Epithelial cell of proximal tubule (primary cell): ENCODE measurements around the gene RPIA. TPM values are rescaled to one million over a fixed set of nuclear protein-coding genes. Genes with fewer than 3 reads are reported as not detected.
"Not testable (repeated sequence)": the region's sequence is repeated elsewhere in the genome, so short reads cannot be mapped to it uniquely, and the experiment has no call there.

ENCODE experiments used
- DNase-seq: peaks from one replicate; pipeline ENCODE4 v3.0.0-alpha.2; 2011; ENCODE audit warnings: low read depth
- H3K4me3 ChIP-seq: 2 replicates; pipeline ENCODE4 v1.5.1; 2011; ENCODE audit warnings: low read depth, mild to moderate bottlenecking, low read length
- CTCF ChIP-seq: conservative IDR thresholded peaks from 2 replicates; pipeline ENCODE4 v1.5.1; 2012; ENCODE audit warnings: low read depth, mild to moderate bottlenecking, low read length
- total RNA-seq: library from RNA; depleted of rRNA; stranded (reverse); fragments of >200 nt; gene quantifications from 2 replicates; pipeline ENCODE4 v1.2.3, GENCODE V29; 2015

Gene RPIA
- total RNA-seq, 1 donor from 2014 or later, result 8.0 TPM

DNA sequence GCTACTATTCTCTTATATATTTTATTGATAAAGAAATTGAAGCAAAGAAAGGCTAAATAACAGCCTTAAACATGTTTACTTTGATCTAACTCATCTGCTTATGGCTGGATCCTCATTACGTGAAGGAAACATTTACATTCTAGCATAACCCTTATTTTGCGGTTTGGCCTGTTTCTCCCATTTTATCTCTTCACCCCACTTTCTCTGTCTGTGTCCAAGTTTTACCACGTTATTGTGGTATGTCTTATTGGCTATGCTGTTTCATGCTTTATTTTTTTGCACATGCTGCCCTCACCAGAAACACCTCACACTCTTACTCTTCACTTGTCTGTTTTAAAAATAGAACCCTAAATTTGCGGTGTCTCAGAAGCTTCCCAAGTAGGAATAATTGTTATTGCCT lies 78.5 kb downstream of the RPIA start:
- no peak for DNase-seq
- no peak overlapping the region for H3K4me3 ChIP-seq
- no peak for TF ChIP-seq CTCF

DNA sequence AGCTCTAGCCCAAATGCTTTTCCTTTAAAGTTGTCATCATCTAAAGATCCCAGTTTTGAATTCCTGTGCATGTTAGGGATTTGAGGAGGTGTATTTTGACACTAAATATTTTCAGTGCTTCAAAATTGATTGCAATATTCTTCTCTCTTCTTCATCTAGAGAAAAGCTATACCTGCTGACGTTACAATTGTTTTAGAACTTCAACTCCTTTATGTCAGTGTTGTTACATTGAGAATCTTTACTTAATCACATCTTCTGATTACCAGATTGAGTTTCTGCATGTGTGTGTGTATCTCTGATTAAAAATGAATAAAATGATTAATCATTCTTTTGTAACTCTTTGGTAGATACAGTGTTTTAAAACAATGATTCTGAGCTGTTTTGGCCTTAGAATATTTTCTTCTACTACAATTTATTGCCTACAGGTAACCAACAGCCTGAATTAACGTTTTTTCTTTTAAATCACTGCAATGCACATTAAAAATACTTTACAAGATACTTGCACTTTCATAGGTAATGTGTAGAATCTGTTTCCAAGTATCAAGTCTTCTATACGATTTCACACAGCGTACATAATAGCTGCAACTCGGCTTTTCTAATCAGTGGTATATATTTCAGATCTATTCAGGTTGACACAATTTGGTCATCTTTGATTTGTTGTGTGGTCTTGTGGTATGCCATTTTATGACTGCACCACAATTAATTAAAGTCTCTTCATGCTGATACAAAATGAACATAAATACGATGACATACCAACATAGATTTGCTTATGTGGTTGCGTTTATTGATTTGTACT lies 82.0 kb downstream of the RPIA start:
- DNase-seq, H3K4me3 ChIP-seq: not testable (repeated sequence)

DNA sequence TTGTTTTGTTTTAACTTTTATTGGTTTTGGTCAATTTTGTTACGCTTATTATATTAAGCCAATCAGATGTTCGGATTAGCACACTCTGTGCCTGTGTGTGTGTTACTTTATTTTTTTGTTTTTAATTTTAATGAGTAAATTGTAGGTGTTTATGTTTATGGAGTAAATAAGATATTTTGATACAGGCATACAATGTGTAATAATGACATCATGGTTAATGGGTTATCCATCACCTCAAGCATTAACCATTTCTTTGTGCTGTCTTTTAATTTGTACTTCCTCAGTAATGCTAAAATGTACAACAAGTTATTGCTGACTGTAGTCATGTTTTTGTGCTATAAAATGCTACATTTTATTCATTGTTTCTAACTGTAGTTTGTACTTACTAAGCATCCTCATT lies 97.7 kb downstream of the RPIA start:
- DNase-seq, H3K4me3 ChIP-seq: not testable (repeated sequence)

- not testable (repeated sequence) for H3K4me3 ChIP-seq, DNase-seq
Observed at GRCh38 chr2:88795932-88796331, 104.5 kb downstream of the RPIA start.

DNA sequence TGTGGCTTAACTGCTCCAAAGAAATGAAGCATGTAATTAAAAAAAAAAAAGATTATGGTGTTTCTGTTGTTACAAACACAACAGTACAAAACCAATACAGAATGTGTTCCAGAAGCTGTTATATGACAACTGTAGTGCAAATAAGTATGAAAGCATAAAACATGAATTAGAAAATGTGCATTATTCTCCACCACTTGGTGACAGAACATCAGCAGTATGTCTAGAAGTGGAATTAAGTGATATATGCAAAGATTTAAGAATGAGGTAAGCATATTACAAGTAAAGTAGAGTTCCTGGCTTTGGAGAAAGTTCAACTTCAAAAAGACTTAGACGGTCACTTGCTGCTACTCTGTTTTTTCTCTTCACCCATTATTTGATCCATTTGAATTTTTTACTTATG lies 105.0 kb downstream of the RPIA start:
- H3K4me3 ChIP-seq, DNase-seq: not testable (repeated sequence)

- not testable (repeated sequence) for H3K4me3 ChIP-seq, DNase-seq
Observed at GRCh38 chr2:88797164-88797563, 105.7 kb downstream of the RPIA start.

Other genes with a start within 250 kb of the RPIA start
- gene FOXI3, start 239.0 kb upstream of the RPIA start, total RNA-seq, result 0.17 TPM in 1 of 2 replicates, not detected in the other
- 11.3 and 12.3 TPM in 2 replicates for gene EIF2AK3, start 64.2 kb upstream of the RPIA start, total RNA-seq